Measurements from ENCODE around the gene ASTN2. TPM values are rescaled to one million over a fixed set of nuclear protein-coding genes. Genes with fewer than 3 reads are reported as not detected.

The ASTN2 gene
- total and polyA plus RNA-seq, 9 of the 15 experiments (the other 6 are each of a cell fraction or from before 2014, with no cell fraction given): 0.56 to 3.5 (median 1.9) TPM

DNA sequence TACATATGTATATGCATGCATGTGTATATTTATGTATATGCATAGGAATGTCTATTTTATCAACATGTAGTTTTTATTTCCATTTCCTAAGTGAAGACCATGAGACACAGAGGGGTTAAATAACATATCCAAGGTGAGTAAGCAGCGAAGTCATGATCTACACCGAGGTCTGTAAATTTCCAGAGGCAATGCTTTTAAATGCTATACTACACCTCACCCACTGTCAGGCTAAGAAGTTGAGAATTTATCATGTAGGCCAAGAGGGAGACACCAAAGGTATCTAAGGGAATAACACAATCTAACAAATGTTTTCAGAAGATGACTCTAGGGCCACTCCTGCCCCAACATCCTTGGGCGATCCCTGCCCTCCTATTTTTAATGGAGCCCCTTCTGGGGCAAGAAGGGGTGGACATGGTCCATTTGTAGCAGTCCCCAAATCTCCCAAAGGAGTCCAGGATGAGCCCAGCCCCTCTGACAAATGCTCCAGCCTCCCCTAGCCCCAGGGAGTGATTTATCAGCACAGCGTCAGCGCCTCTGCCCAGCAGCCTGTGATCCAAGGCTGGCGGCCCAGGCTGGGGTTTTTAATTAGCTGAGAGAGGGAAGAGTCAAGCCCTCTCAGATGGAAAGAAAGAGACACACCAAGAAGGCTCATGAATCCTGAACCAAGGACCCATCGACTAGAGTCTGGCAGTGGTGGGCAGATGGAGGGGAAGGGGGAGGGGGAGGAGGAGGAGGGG, 339.9 kb downstream of the ASTN2 start (continued):
- TF ChIP-seq ZNF407 (IDR thresholded peaks at IDR 0.05; ENCODE audit: low read depth) (no peak), MAFF (IDR thresholded peaks at IDR 0.05; ENCODE audit: low read length) (no peak), CBFA2T2 (conservative IDR thresholded peaks at IDR 0.05) (no peak), NR1H2 (CRISPR knock-in tag; IDR thresholded peaks at IDR 0.05) (no peak), NFYB (IDR thresholded peaks at IDR 0.05; ENCODE audit: extremely low read depth, insufficient read length) (no peak), SAFB2 (IDR thresholded peaks at IDR 0.05; ENCODE audit: borderline replicate concordance, low read depth, low read length, severe bottlenecking) (no peak), HEY1 (CRISPR knock-in tag; IDR thresholded peaks at IDR 0.05; ENCODE audit: borderline replicate concordance) (no peak), ZKSCAN8 (CRISPR knock-in tag; IDR thresholded peaks at IDR 0.05) (no peak)

All from K562 (cell line).